ENCODE measurements around the gene SLC43A3. TPM values are rescaled to one million over a fixed set of nuclear protein-coding genes. Genes with fewer than 3 reads are reported as not detected.

Gene SLC43A3
- total RNA-seq, 2 donors from 2014 or later = 31.7 to 61.3 TPM

- Histone ChIP-seq H3K9me3 (no peaks in the 10 kb centered on the region), H3K4me1 (peaks cover 0 to 11% of the 10 kb centered on the region in 2 donors), H3K27me3 (no peaks in the 10 kb centered on the region), H3K27ac (no peak overlapping the region), H3K4me3 (no peak overlapping the region), H3K36me3 (no peaks in the 10 kb centered on the region)
- no peak for TF ChIP-seq CTCF (IDR thresholded peaks at IDR 0.05)
- no peak for DNase-seq (ENCODE audit: low spot score)
Measured at GRCh38 chr11:57357310-57357709, 69.6 kb downstream of the SLC43A3 start.

Other genes starting within 250 kb of the SLC43A3 start
- not detected for gene LRRC55, start 245.2 kb downstream of the SLC43A3 start, total RNA-seq
- gene APLNR, start 189.9 kb downstream of the SLC43A3 start, total RNA-seq = 10 to 100 TPM in 1 of 2 donors, 1 to 10 TPM in 1; 6.3 to 13.6 TPM
- gene TNKS1BP1, start 102.2 kb downstream of the SLC43A3 start, total RNA-seq = 10 to 100 TPM; 26.8 to 52.5 TPM
- gene SSRP1, start 91.2 kb downstream of the SLC43A3 start, total RNA-seq = 10 to 100 TPM; 42.3 to 54.3 TPM
- 1 to 10 TPM in 1 of 2 donors, not detected in 1; 1.4 TPM for gene P2RX3, start 88.8 kb downstream of the SLC43A3 start, total RNA-seq
- gene PRG3, start 46.0 kb downstream of the SLC43A3 start, total RNA-seq = not detected
- gene PRG2, start 36.5 kb downstream of the SLC43A3 start, total RNA-seq = not detected
- 1 to 10 TPM in 1 of 2 donors, under 1 TPM in 1; 0.94 to 1.3 TPM for gene RTN4RL2, start 33.4 kb upstream of the SLC43A3 start, total RNA-seq
- 10 to 100 TPM in 1 of 2 donors, 1 to 10 TPM in 1; 5.0 to 10.4 TPM for gene SLC43A1, start 88.6 kb upstream of the SLC43A3 start, total RNA-seq
- 10 to 100 TPM; 27.3 to 63.4 TPM for gene TIMM10, start 103.6 kb upstream of the SLC43A3 start, total RNA-seq
- gene SMTNL1, start 110.5 kb upstream of the SLC43A3 start, total RNA-seq = not detected
- gene UBE2L6, start 140.6 kb upstream of the SLC43A3 start, total RNA-seq = 10 to 100 TPM in 1 of 2 donors, 1 to 10 TPM in 1; 8.1 to 22.5 TPM
- 100 to 1,000 TPM; 210 to 851 TPM for gene SERPING1, start 170.6 kb upstream of the SLC43A3 start, total RNA-seq
- under 1 TPM; 0.55 to 0.63 TPM for gene YPEL4, start 222.8 kb upstream of the SLC43A3 start, total RNA-seq
- 1 to 10 TPM; 5.9 to 8.1 TPM for gene CLP1, start 230.6 kb upstream of the SLC43A3 start, total RNA-seq
- 10 to 100 TPM; 44.9 to 56.7 TPM for gene ZDHHC5, start 241.0 kb upstream of the SLC43A3 start, total RNA-seq